ENCODE results near the gene KRT72.

The KRT72 gene

DNA sequence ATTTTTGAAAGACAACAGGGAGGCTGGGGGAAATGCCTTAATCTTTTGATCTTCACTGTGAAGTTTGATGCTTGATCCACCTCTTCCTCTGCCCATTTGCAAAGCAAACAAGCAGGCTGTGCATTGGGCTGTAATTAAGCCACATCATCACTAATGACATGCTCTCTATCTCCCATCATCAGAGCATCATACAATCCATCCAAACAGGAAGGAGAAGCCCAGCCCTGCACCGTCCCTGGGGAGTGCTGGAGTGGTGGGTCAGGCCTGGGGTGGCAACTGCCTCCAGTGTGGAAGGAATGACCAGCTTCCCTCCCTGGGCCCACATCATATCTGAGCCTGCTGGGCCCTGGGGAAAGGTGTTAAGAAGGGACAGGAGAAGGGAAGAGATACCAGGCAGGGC lies 20.8 kb downstream of the KRT72 start:
- Histone ChIP-seq H3K4me3 (replicated peaks; ENCODE audit: insufficient read depth, low read length) (no peak overlapping the region), H3K27ac (replicated peaks) (no peak overlapping the region), H3K27me3 (ENCODE audit: insufficient read depth, poor library complexity, severe bottlenecking) (peaks cover 2% of the 10 kb centered on the region)
- TF ChIP-seq, protein P1, sequence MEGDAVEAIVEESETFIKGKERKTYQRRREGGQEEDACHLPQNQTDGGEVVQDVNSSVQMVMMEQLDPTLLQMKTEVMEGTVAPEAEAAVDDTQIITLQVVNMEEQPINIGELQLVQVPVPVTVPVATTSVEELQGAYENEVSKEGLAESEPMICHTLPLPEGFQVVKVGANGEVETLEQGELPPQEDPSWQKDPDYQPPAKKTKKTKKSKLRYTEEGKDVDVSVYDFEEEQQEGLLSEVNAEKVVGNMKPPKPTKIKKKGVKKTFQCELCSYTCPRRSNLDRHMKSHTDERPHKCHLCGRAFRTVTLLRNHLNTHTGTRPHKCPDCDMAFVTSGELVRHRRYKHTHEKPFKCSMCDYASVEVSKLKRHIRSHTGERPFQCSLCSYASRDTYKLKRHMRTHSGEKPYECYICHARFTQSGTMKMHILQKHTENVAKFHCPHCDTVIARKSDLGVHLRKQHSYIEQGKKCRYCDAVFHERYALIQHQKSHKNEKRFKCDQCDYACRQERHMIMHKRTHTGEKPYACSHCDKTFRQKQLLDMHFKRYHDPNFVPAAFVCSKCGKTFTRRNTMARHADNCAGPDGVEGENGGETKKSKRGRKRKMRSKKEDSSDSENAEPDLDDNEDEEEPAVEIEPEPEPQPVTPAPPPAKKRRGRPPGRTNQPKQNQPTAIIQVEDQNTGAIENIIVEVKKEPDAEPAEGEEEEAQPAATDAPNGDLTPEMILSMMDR (IDR thresholded peaks at IDR 0.05; ENCODE audit: insufficient read depth, low read length) = no peak
- TF ChIP-seq GABPA (IDR thresholded peaks at IDR 0.05; ENCODE audit: low read depth) (no peak), SPI1 (IDR thresholded peaks at IDR 0.05; ENCODE audit: borderline replicate concordance, low read depth) (no peak), POLR2AphosphoS5 (IDR thresholded peaks at IDR 0.05; ENCODE audit: low read depth) (no peak)
- TF ChIP-seq, protein P2, sequence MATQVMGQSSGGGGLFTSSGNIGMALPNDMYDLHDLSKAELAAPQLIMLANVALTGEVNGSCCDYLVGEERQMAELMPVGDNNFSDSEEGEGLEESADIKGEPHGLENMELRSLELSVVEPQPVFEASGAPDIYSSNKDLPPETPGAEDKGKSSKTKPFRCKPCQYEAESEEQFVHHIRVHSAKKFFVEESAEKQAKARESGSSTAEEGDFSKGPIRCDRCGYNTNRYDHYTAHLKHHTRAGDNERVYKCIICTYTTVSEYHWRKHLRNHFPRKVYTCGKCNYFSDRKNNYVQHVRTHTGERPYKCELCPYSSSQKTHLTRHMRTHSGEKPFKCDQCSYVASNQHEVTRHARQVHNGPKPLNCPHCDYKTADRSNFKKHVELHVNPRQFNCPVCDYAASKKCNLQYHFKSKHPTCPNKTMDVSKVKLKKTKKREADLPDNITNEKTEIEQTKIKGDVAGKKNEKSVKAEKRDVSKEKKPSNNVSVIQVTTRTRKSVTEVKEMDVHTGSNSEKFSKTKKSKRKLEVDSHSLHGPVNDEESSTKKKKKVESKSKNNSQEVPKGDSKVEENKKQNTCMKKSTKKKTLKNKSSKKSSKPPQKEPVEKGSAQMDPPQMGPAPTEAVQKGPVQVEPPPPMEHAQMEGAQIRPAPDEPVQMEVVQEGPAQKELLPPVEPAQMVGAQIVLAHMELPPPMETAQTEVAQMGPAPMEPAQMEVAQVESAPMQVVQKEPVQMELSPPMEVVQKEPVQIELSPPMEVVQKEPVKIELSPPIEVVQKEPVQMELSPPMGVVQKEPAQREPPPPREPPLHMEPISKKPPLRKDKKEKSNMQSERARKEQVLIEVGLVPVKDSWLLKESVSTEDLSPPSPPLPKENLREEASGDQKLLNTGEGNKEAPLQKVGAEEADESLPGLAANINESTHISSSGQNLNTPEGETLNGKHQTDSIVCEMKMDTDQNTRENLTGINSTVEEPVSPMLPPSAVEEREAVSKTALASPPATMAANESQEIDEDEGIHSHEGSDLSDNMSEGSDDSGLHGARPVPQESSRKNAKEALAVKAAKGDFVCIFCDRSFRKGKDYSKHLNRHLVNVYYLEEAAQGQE (IDR thresholded peaks at IDR 0.05; ENCODE audit: insufficient replicate concordance, low read depth) = no peak
- DNase-seq (ENCODE audit: low read depth in 1 of 2, low spot score in 1 of 2) = no peak

DNA sequence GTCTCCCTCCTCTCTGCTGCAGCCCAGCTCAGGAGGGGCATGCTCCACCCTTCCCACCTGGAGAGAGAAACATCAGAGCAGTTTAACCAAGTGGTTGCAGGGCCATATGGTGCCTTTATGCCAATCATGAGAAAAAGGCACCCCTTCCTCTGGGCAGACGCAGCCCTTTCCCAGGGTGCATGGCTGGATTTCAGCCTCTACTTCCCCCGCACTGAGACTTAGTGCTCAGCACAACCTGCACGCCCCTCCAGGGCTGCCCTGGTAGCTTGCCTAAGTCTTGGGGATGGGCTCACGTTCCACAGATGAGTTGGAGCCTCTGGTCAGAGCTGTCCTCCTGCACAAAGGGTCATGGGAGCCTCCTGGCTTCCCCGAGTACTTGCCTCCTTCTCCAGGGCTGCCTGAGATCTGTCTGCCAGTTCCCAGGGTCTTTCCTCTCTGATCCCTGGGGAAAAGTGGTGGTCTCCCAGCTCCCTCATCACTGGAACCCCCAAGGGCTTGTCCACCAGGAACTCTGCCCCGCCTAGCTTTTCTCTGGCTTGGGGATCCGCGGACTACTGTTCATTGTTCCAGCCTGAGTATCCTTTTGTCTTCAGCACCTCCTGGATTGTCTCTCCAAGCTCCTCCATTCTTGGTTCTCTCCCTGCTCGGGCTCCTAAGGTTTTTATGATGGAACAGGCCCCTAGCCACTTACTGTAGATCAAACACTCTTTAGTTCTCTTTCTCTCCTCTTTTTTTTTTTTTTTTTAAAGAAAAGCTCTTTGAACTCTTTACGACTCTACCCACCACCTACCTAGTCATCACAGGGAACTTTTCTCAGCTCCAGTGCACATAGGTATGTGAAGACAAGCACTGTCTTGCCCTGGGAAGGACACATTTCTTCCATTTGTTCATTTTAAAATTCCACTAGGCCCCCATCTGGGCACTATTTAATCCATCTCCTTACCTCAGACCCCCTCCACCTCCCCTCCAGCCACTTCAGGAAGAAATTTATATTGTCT lies 21.5 kb downstream of the KRT72 start:
- TF ChIP-seq, protein P2 (IDR thresholded peaks at IDR 0.05; ENCODE audit: insufficient replicate concordance, low read depth) = no peak
- no peak for TF ChIP-seq GABPA (IDR thresholded peaks at IDR 0.05; ENCODE audit: low read depth)
- TF ChIP-seq POLR2AphosphoS5 (IDR thresholded peaks at IDR 0.05; ENCODE audit: low read depth) = no peak
- no peak for TF ChIP-seq SPI1 (IDR thresholded peaks at IDR 0.05; ENCODE audit: borderline replicate concordance, low read depth)
- TF ChIP-seq, protein P1 (IDR thresholded peaks at IDR 0.05; ENCODE audit: insufficient read depth, low read length) = no peak
- Histone ChIP-seq H3K27me3 (ENCODE audit: insufficient read depth, poor library complexity, severe bottlenecking) (peaks cover 2% of the 10 kb centered on the region), H3K4me3 (replicated peaks; ENCODE audit: insufficient read depth, low read length) (no peak overlapping the region), H3K27ac (replicated peaks) (no peak overlapping the region)
- DNase-seq (ENCODE audit: low read depth in 1 of 2, low spot score in 1 of 2) = no peak

DNA sequence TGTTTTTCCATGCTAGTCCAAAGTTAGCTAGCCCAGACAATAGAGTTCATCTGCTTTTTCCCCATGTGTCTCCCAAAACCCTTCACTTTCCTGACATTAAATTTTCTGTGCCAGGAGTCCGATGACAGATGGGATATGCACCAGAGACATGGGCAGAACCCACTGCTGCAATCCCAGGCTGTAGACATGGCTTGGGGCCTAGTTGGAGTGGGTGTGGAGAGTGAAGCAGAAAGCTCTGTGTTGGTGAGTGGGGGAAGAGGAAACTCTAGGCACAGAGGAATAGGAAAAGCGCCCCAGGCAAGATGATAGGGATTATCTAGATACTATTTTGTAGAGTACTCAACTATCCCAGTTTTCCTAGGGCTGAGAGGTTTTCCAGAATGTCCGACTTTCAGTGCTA lies 22.8 kb downstream of the KRT72 start:
- DNase-seq (ENCODE audit: low read depth in 1 of 2, low spot score in 1 of 2) = no peak
- no peak for TF ChIP-seq GABPA (IDR thresholded peaks at IDR 0.05; ENCODE audit: low read depth)
- TF ChIP-seq, protein P2 (IDR thresholded peaks at IDR 0.05; ENCODE audit: insufficient replicate concordance, low read depth) = no peak
- TF ChIP-seq POLR2AphosphoS5 (IDR thresholded peaks at IDR 0.05; ENCODE audit: low read depth) = no peak
- TF ChIP-seq, protein P1 (IDR thresholded peaks at IDR 0.05; ENCODE audit: insufficient read depth, low read length) = no peak
- no peak for TF ChIP-seq SPI1 (IDR thresholded peaks at IDR 0.05; ENCODE audit: borderline replicate concordance, low read depth)

More for the DNA sequence above, 22.8 kb downstream of the KRT72 start:
- H3K4me3 ChIP-seq (replicated peaks; ENCODE audit: insufficient read depth, low read length) = no peak overlapping the region
- H3K27me3 ChIP-seq (ENCODE audit: insufficient read depth, poor library complexity, severe bottlenecking) = peaks cover 2% of the 10 kb centered on the region
- H3K27ac ChIP-seq (replicated peaks) = no peak overlapping the region
